Measurements from ENCODE around the gene KIF21B. TPM values are rescaled to one million over a fixed set of nuclear protein-coding genes. Genes with fewer than 3 reads are reported as not detected.

KIF21B gene
- polyA plus RNA-seq, 1 experiment, result 0.24 TPM

DNA sequence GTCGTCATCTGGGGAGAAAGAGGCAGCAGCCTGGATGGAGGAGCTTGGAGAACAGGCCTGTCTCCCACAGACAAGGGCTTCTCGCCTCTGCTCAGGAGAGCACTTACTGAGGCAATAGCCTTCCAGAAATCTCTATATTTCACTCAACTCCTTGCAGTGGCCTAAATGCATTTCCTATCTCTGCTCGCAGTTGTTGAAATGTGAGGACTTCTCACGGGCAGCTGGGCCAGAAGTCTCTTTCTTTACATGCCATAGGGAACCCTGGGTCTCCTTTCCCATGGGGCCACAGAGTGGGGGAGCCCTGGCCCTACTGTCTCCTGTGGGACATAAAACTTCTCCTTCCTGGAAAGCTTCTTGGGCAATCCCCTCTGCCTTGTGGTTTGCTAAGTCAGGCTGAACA is 43.5 kb upstream of the KIF21B start:
- Histone ChIP-seq H3K9me3 (ENCODE audit: control insufficient read depth, insufficient read depth, low read length) (no peaks in the 10 kb centered on the region), H3K4me3 (ENCODE audit: low read depth, low read length) (no peak overlapping the region), H3K27me3 (ENCODE audit: control insufficient read depth, insufficient read depth, low read length) (peaks cover 64% of the 10 kb centered on the region), H3K27ac (ENCODE audit: low read depth, low read length) (no peak overlapping the region)
- ChIA-PET CTCF (interaction anchor here (1.1 to 1.4 kb wide), 2 partner anchors 19 to 94 kb away, joined by 4 read pairs; no protein-coding TSS in a partner anchor), POLR2A (no interaction called here)
- DNase-seq (ENCODE audit: low read depth, low spot score), result no peak
- TF ChIP-seq, protein P1, sequence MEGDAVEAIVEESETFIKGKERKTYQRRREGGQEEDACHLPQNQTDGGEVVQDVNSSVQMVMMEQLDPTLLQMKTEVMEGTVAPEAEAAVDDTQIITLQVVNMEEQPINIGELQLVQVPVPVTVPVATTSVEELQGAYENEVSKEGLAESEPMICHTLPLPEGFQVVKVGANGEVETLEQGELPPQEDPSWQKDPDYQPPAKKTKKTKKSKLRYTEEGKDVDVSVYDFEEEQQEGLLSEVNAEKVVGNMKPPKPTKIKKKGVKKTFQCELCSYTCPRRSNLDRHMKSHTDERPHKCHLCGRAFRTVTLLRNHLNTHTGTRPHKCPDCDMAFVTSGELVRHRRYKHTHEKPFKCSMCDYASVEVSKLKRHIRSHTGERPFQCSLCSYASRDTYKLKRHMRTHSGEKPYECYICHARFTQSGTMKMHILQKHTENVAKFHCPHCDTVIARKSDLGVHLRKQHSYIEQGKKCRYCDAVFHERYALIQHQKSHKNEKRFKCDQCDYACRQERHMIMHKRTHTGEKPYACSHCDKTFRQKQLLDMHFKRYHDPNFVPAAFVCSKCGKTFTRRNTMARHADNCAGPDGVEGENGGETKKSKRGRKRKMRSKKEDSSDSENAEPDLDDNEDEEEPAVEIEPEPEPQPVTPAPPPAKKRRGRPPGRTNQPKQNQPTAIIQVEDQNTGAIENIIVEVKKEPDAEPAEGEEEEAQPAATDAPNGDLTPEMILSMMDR (IDR thresholded peaks at IDR 0.05; ENCODE audit: low read depth, low read length), result no peak

DNA sequence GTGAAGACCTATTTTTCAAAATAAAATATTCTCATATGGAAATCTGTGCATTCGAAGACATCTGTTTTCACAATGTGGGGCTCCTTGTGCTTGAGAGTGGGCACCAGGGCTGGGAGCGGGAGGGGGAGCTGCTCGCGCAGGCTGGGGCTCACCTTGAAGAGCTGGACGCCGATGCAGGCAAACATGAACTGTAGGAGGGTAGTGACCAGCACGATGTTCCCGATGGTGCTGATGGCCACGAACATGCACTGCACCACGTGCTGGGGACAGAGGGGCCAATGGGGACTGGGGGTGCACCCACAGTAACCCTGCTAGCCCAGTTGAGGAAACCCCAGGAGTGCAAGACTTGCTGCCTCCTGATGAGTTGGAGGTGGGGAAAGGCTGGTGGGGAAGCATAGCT is 42.2 kb upstream of the KIF21B start:
- Histone ChIP-seq H3K27ac (ENCODE audit: low read depth, low read length) (no peak overlapping the region), H3K27me3 (ENCODE audit: control insufficient read depth, insufficient read depth, low read length) (peaks cover 63% of the 10 kb centered on the region), H3K9me3 (ENCODE audit: control insufficient read depth, insufficient read depth, low read length) (no peaks in the 10 kb centered on the region), H3K4me3 (ENCODE audit: low read depth, low read length) (no peak overlapping the region)
- TF ChIP-seq, protein P1 (IDR thresholded peaks at IDR 0.05; ENCODE audit: low read depth, low read length), result no peak
- CTCF ChIA-PET, result no interaction called here
- POLR2A ChIA-PET, result no interaction called here
- no peak for DNase-seq (ENCODE audit: low read depth, low spot score)

DNA sequence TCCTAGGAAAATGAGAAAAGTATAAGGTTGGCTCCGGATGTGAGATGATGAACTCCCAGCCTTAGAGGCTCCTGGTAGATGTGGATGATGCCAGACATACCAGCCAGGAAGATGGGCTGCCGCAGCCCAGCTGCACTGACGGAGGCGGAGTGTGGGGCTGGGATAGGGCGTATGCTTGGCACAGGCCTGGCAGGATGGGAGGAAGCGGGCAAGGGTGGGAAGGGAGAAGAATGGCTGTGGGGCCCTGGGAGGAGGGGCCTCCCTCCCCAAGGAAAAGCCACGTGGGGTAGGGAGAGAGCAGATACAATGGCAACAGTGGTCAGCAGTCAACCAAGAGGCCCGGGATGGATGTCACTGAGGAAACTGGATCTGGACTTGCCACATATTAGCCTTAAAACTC is 41.3 kb upstream of the KIF21B start:
- Histone ChIP-seq H3K27ac (ENCODE audit: low read depth, low read length) (no peak overlapping the region), H3K4me3 (ENCODE audit: low read depth, low read length) (no peak overlapping the region), H3K9me3 (ENCODE audit: control insufficient read depth, insufficient read depth, low read length) (no peaks in the 10 kb centered on the region), H3K27me3 (ENCODE audit: control insufficient read depth, insufficient read depth, low read length) (peaks cover 62% of the 10 kb centered on the region)
- TF ChIP-seq, protein P1 (IDR thresholded peaks at IDR 0.05; ENCODE audit: low read depth, low read length), result no peak
- no peak for DNase-seq (ENCODE audit: low read depth, low spot score)
- ChIA-PET CTCF (no interaction called here), POLR2A (no interaction called here)

DNA sequence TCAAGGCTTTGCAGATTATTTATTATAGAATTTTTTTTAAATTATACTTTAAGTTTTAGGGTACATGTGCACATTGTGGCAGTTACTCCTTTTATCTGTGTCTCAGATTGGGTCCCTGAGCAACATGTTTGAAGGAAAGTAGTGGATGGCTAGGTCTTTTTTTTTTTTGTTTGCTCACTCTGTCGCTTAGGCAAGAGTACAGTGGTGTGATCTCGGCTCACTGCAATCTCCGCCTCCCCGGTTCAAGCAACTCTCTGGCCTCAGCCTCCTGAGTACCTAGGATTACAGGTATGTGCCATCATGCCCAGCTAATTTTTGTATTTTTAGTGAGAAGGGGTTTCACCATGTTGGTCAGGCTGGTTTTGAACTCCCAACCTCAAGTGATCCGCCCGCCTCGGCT is 39.6 kb upstream of the KIF21B start:
- TF ChIP-seq, protein P1 (IDR thresholded peaks at IDR 0.05; ENCODE audit: low read depth, low read length), result no peak
- Histone ChIP-seq H3K27ac (ENCODE audit: low read depth, low read length) (no peak overlapping the region), H3K27me3 (ENCODE audit: control insufficient read depth, insufficient read depth, low read length) (peaks cover 59% of the 10 kb centered on the region), H3K4me3 (ENCODE audit: low read depth, low read length) (no peak overlapping the region), H3K9me3 (ENCODE audit: control insufficient read depth, insufficient read depth, low read length) (no peaks in the 10 kb centered on the region)
- ChIA-PET POLR2A (no interaction called here), CTCF (no interaction called here)
- DNase-seq (ENCODE audit: low read depth, low spot score), result no peak

GRCh38 chr1:201062511-201063091 is 39.1 kb upstream of the KIF21B start:
- Histone ChIP-seq H3K4me3 (ENCODE audit: low read depth, low read length) (no peak overlapping the region), H3K27ac (ENCODE audit: low read depth, low read length) (no peak overlapping the region), H3K9me3 (ENCODE audit: control insufficient read depth, insufficient read depth, low read length) (no peaks in the 10 kb centered on the region), H3K27me3 (ENCODE audit: control insufficient read depth, insufficient read depth, low read length) (peaks cover 56% of the 10 kb centered on the region)
- no peak for DNase-seq (ENCODE audit: low read depth, low spot score)
- POLR2A ChIA-PET, result no interaction called here
- TF ChIP-seq, protein P1 (IDR thresholded peaks at IDR 0.05; ENCODE audit: low read depth, low read length), result no peak
- CTCF ChIA-PET, result no interaction called here
